Fibroblast of pulmonary artery (primary cell): ENCODE data around the gene ACTL9.

ENCODE experiments used
- DNase-seq: peaks from one replicate; pipeline ENCODE4 v3.0.0-alpha.2; 2010; ENCODE audit warnings: low read depth
- H3K4me3 ChIP-seq: replicated peaks from 2 replicates; pipeline ENCODE4 v1.5.1; 2011; ENCODE audit warnings: low read depth, mild to moderate bottlenecking, control low read depth, low read length, moderate library complexity
- TF ChIP-seq, protein P1 (sequence below): IDR thresholded peaks from 2 replicates; pipeline ENCODE4 v1.5.1; 2011; ENCODE audit warnings: mild to moderate bottlenecking, control low read depth, low read length, inconsistent platforms; ENCODE audit errors: missing control alignments

Gene ACTL9

DNA sequence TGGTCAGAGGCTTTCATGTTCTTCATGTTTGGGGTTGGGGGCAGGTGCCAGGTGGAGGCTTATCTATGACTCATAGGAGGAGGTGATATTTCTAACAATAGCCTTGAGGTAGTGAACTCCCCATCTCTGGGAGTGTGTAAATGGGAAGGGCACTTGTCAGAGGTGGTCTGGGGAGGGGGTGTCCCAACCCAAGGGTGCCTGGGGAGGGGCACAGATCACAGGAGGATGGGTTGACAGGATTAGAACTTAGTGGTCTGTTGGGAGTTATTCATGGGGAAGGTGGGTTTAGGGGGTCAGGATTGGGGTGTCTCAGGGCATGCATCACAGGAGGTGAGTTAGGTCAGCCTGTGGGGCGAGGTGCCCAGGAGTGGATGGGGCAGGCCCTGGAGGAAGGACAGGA lies 1.6 kb downstream of the ACTL9 start:
- H3K4me3 ChIP-seq, result no peak overlapping the region
- TF ChIP-seq, protein P1, sequence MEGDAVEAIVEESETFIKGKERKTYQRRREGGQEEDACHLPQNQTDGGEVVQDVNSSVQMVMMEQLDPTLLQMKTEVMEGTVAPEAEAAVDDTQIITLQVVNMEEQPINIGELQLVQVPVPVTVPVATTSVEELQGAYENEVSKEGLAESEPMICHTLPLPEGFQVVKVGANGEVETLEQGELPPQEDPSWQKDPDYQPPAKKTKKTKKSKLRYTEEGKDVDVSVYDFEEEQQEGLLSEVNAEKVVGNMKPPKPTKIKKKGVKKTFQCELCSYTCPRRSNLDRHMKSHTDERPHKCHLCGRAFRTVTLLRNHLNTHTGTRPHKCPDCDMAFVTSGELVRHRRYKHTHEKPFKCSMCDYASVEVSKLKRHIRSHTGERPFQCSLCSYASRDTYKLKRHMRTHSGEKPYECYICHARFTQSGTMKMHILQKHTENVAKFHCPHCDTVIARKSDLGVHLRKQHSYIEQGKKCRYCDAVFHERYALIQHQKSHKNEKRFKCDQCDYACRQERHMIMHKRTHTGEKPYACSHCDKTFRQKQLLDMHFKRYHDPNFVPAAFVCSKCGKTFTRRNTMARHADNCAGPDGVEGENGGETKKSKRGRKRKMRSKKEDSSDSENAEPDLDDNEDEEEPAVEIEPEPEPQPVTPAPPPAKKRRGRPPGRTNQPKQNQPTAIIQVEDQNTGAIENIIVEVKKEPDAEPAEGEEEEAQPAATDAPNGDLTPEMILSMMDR, result no peak
- no peak for DNase-seq

DNA sequence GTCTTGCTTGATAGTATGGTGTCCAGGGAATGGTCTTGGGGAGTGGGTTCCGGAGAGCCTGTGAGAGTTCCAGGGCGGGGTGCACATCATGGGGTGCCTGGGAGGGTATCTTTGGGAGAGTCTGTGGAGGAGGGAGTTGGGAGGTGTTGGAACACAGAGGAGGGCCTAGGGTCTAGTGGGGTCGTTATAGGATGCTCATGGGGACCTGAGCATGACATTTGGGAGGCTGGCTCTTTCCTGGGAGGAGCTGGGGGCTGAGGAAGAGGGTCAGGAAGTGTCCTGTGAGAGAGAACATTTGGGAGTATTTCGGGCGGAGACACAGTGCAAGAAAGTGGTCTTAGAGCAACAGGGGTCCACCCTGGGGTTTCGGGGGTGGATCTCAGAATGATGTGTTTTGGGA lies 2.7 kb downstream of the ACTL9 start:
- DNase-seq, result no peak

DNA sequence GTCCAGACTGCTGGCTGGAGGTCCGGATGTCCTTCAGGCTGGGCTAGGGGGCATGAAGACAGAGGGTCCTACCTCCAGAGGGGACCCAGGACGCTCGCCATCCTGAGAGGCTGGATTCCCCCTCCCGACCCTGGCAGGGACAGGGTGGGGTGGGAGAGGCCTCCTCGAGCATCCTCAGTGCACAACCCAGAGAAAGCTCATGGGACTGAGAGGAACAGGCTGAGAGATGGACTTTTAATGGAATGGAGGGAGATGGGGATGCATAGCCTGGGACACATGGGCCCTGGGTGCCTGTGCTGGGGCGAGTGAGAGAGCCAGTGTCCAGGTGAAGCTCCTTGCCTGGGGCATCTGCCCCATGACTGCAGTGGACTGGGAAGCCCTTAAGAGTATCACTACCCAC lies 3.1 kb downstream of the ACTL9 start:
- DNase-seq, result no peak
- H3K4me3 ChIP-seq, result no peak overlapping the region
- TF ChIP-seq, protein P1, result no peak

More for the DNA sequence above, 2.7 kb downstream of the ACTL9 start:
- no peak overlapping the region for H3K4me3 ChIP-seq
- TF ChIP-seq, protein P1, result no peak

DNA sequence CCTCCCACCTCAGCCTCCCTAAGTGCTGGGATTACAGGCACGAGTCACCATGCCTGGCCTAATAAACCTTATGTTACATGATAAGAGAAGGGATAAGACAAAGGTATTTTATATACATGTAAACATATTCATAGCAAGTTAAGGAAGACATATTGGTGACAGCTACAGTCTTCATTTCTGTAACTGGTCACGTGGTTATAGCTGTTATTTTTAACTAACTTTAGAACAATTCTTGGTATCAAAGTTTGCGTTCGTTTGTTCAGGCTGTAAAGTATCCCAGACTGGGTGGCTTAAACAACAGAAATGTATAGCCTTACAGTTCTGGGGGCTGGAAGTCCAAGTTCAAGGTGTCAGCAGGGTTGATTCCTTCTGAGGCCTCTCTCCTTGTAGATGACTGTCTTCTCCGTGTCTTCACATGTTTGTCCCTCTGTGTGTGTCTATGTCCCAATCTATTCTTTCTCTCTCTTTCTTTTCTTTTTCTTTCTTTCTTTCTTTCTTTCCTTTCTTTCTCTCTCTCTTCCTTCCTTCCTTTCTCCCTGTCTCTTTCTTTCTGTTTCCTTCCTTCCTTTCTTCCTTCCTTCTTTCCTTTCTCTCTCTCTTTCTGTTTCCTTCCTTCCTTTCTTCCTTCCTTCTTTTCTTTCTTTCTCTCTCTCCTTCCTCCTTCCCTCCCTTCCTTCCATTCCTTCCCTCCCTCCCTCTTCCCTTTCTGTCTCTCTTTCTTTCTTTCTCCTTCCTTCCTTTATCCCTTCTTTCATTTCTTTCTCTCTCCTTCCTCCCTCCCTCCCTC lies 7.6 kb downstream of the ACTL9 start:
- H3K4me3 ChIP-seq, result no peak overlapping the region
- no peak for DNase-seq
- TF ChIP-seq, protein P1, result no peak

GRCh38 chr19:8688930-8689329 lies 9.7 kb downstream of the ACTL9 start:
- no peak overlapping the region for H3K4me3 ChIP-seq
- no peak for DNase-seq
- TF ChIP-seq, protein P1, result no peak

- TF ChIP-seq, protein P1, result no peak
- no peak for DNase-seq
- H3K4me3 ChIP-seq, result no peak overlapping the region
Measured at GRCh38 chr19:8686549-8686948, 12.0 kb downstream of the ACTL9 start.
